ENCODE data around the gene DDX10.

GRCh38 chr11:108775324-108775723 is 110.5 kb downstream of the DDX10 start:
- TF ChIP-seq CTCF (IDR thresholded peaks at IDR 0.05) (no peak), EP300 (IDR thresholded peaks at IDR 0.05) (no peak), POLR2A (IDR thresholded peaks at IDR 0.05) (no peak)

Measured in ovary (tissue), 3 donors.